ENCODE measurements around the gene ANKRD34A.

The ANKRD34A gene

DNA sequence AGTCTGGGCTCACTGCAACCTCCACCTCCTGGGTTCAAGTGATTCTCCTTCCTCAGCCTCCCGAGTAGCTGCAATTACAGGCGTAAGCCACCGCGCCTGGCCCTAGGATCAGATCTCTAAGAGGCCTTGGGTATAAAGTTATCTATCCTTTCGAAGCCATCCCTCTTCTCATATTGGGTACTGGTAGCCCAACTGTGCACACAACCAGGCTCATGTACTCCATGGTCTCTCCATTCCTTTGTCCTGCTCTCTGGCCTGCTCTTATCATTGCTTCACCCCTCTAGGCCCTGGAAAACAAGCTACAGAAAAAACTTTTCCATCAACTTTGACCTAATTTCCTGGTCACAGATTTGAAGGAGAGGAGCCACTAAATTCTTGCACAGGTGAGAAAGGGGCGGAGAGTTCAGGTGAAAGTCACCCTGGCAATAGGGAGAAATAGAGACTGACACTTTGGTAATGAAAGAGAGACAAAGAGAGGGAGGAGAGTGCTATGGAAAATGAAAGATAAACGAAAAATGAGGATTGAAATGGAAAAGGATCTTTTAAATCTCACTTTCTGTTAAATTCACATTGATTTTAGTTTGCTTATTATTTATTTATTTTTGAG is 26.0 kb upstream of the ANKRD34A start:
- DNase-seq = no peak

GRCh38 chr1:145988773-145989172 is 24.4 kb upstream of the ANKRD34A start:
- no peak for DNase-seq

DNA sequence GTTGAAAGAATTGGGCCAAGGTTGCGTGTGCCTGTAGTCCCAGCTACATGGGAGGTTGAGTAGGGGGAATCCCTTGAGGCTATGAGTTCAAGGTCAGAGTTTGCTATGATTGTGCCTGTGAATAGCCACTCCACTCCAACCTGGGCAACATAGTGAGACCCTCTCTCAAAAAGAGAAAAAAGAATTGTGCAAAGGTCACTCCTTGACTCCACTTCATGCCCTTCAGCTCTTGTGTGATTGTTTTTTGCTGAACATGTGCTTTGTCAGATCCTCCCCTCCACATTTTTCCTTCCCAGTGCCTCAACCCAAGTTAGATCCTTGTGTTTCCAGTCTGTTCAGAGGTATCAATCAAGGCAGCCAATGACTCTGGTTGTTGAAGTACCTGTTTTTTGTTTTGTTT is 23.6 kb upstream of the ANKRD34A start:
- no peak for DNase-seq

GRCh38 chr1:145986551-145986950 is 22.2 kb upstream of the ANKRD34A start:
- no peak for DNase-seq

DNA sequence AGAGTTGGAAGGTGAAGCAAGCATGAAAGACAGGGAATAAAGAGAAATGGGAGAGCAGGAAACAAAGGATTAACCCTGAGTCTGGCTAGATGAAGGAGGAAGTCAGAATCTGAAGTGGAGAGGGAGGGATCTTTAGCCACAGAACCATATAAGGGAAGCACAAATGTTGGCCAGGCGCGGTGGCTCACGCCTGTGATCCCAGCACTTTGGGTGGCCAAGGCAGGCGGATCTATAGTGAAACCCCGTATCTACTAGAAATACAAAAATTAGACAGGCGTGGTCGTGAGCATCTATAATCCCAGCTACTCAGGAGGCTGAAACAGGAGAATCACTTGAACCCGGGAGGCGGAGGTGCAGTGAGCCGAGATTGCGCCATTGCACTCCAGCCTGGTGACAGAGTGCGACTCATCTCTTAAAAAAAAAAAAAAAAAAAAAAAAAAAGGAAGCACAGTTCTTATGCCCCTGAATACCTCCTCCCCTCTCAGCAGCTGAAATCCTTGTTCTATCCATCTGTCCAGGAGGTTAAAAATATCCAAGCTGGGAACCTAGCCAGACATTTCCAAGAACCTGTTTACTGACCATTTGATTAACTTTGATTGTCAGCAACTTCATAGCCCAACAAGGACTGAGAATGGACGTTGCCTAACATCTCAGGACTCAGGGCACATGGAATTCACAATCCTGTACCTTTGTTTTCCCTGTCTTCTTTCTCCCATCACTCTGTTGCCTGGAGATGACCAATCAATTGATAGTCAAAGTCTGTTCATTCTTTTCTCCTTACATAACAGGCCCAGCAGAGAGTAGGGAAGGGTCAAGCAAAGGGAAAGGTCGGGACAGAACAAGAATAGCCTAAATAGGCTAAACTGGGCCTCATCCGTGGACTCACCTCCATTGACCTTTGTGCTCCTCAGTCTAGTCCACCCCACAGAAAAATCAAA is 21.4 kb upstream of the ANKRD34A start:
- no peak for DNase-seq

DNA sequence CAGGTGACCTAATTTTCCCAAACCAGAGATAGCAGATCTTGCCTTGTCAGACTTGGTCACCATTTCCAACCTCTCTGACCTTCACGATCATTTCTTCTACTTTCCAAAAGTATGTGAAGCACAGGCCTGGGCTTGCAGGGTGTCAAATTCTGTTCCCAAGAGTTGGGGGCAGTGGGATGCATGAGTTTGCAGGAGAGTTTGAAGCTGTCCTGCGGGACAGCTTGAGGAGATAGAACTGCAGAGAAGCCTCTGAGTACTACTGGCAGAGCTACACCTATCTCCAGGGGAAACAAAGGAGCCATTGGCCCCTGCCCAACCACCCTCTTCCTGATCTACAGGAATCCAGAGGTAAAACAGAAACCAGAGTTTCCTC is 20.7 kb upstream of the ANKRD34A start:
- no peak for DNase-seq

GRCh38 chr1:145983960-145984830 is 19.8 kb upstream of the ANKRD34A start:
- DNase-seq = peak; percentile 42

GRCh38 chr1:145983206-145983675 is 18.9 kb upstream of the ANKRD34A start:
- DNase-seq = no peak

GRCh38 chr1:145982010-145982723 is 17.8 kb upstream of the ANKRD34A start:
- no peak for DNase-seq

- DNase-seq = no peak
Measured at GRCh38 chr1:145980457-145980994, 16.2 kb upstream of the ANKRD34A start.

- DNase-seq = peak; percentile 55
Measured at GRCh38 chr1:145979746-145980456, 15.5 kb upstream of the ANKRD34A start.

DNA sequence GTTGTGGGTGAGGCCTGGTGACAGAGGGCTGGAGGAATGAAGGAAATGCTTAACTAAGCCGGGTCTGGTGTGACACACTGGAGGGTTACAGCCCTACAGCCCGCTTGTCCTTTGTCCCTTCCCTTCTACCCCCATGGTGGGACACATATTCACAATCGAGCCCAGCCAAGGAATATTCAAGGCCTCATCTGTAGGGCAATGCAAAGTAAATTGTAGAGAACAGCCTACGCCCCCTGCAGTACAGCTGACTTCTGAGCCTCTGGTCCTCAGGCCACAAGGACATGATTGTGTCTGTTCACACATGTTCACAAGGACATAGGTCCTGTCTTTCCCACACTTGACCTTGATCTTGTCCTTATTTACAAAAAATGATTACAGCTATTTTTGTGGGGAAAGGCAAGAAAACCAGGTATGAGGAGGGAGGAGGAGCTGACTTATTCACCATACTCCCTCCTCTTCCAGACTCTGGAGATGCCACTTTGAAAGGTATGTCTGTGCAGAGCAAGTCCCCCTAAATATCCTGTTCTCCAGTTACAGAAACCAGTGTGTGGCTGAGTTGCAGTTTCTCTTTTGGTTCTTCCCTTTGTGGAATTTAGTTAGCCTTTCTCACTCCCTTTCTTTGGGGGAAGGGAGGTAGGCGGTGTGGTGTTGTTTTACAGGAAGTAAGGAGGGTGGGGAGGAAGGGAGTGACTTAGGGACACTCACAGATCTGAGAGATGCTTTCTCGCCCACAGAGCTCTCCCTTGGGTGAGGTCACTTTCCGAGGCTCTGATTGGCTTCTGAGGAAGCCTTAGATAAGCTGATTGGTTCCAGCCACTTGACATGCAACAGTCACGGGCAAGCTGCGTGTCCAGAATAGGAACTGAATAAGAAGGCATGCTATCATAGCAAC is 14.7 kb upstream of the ANKRD34A start:
- peak; percentile 95 for DNase-seq

DNA sequence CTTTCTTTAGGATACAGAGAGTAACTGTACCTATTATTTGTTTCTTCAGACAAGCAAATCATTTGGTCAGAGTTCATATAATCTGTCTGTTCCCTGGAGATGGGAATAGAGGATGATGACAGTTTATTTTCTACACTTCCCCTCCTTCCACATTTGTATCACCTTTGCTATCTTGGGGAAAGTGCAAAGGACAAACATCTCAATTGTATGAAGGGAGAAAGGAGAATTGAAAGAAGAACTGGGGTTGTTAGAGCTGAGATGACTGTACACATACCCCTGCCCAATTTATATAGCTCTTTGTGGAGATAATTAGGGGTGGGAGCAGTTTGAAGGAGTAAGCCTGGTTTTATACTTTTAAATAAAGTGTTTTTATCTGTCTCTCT is 14.1 kb upstream of the ANKRD34A start:
- DNase-seq = no peak

GRCh38 chr1:145977486-145978470 is 13.4 kb upstream of the ANKRD34A start:
- peak; percentile 87 for DNase-seq

DNA sequence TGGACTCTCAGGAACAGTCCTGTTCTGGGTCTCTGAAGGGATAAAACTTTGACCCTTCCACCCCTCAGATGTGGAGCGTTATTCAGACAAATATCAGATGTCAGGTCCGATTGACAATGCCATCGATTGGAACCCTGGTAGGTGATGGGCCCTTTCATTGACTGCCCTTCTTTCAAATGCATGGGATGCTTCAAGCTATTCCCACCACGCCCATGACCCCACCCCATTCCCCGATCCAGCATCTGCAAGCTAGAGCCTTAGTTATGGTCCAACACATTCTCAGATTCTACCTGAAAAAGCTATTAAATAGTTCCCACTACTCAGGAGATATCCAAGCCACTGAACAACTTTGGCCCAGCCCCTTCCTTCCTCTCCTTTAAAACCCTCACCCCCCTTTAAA is 12.6 kb upstream of the ANKRD34A start:
- no peak for DNase-seq

- DNase-seq = no peak
Measured at GRCh38 chr1:145975216-145975615, 10.8 kb upstream of the ANKRD34A start.

GRCh38 chr1:145974721-145975120 is 10.3 kb upstream of the ANKRD34A start:
- no peak for DNase-seq

GRCh38 chr1:145972580-145972979 is 8.2 kb upstream of the ANKRD34A start:
- DNase-seq = no peak

DNA sequence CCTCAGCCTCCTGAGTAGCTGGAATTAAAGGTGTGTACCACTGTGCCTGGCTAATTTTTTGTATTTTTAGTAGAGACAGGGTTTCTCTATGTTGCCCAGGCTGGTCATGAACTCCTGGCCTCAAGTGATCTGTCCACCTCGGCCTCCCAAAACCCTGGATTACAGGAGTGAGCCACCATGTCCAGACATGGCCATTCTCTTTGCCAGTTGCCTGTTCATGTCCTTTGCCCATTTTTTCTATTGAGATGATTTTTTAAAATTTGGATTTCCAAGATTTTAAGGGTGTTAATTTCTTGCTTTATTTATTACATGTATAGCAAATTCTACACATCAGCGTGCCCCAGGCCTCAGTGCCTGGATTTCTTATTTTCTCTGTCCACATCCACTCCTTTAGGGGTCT is 2.9 kb upstream of the ANKRD34A start:
- DNase-seq = no peak

Measured in activated CD4-positive, alpha-beta T cell treated with anti-CD3 and anti-CD28 coated beads, Interleukin-2, Interleukin-6, amounts not matched to agents 100 ng/mL and 50 ng/mL, durations not matched to agents 16 hours and 8 hours (primary cell).